GM23338 (cell line): ENCODE data around the gene DTNBP1. TPM values are rescaled to one million over a fixed set of nuclear protein-coding genes. Genes with fewer than 3 reads are reported as not detected.

Experiments
- ATAC-seq: fragments of 200-7000 bp; cut with Tn5 transposase; 3 replicates; pipeline ENCODE4 v1.9.1; 2020
- DNase-seq: peaks from one replicate; pipeline ENCODE4 v3.0.0-alpha.2; 2015; ENCODE audit warnings: low spot score
- H2AFZ ChIP-seq: fragments of 200-600 bp; sonication (generic); 2 replicates; pipeline ENCODE4 v1.8.0; 2016; ENCODE audit warnings: antibody characterized with exemption, mild to moderate bottlenecking, moderate library complexity
- H3F3A ChIP-seq: fragments of 200-600 bp; sonication (generic); replicated peaks from 2 replicates; pipeline ENCODE4 v1.8.0; 2017; ENCODE audit warnings: antibody characterized with exemption, mixed run types, low read depth
- H3K27ac ChIP-seq: fragments of 200-600 bp; sonication (generic); 2 replicates; pipeline ENCODE4 v1.6.1; 2016; ENCODE audit warnings: low read depth
- H3K27me3 ChIP-seq: fragments of 200-600 bp; sonication (generic); 2 replicates; pipeline ENCODE4 v1.8.0; 2016; ENCODE audit warnings: mild to moderate bottlenecking, mixed run types, moderate library complexity; ENCODE audit not compliant: insufficient read depth
- H3K36me3 ChIP-seq: fragments of 200-600 bp; sonication (generic); 2 replicates; pipeline ENCODE4 v1.8.0; 2016; ENCODE audit warnings: mild to moderate bottlenecking; ENCODE audit not compliant: insufficient read depth
- H3K4me1 ChIP-seq: fragments of 200-600 bp; sonication (generic); 2 replicates; pipeline ENCODE4 v1.8.0; 2016; ENCODE audit warnings: mild to moderate bottlenecking, moderate library complexity; ENCODE audit not compliant: insufficient read depth
- H3K4me2 ChIP-seq: fragments of 200-600 bp; sonication (generic); 2 replicates; pipeline ENCODE4 v1.7.1; 2017; ENCODE audit warnings: mixed run types
- H3K4me3 ChIP-seq: fragments of 200-600 bp; sonication (generic); 2 replicates; pipeline ENCODE4 v1.6.1; 2016; ENCODE audit warnings: mixed run types
- H3K79me2 ChIP-seq: fragments of 200-600 bp; sonication (generic); replicated peaks from 2 replicates; pipeline ENCODE4 v1.8.0; 2017; ENCODE audit warnings: mild to moderate bottlenecking; ENCODE audit not compliant: insufficient read depth
- H3K9me2 ChIP-seq: fragments of 200-600 bp; sonication (generic); 2 replicates; pipeline ENCODE4 v1.8.0; 2017; ENCODE audit not compliant: insufficient read depth
- H4K20me1 ChIP-seq: fragments of 200-600 bp; sonication (generic); replicated peaks from 2 replicates; pipeline ENCODE4 v1.8.0; 2017; ENCODE audit warnings: mild to moderate bottlenecking; ENCODE audit not compliant: insufficient read depth
- H3K27ac Mint-ChIP-seq: 2 replicates; pipeline ENCODE4 v1.8.0; 2020; ENCODE audit warnings: inconsistent platforms, mild to moderate bottlenecking, moderate library complexity, mixed read lengths
- H3K27me3 Mint-ChIP-seq: 3 replicates; pipeline ENCODE4 v1.8.0; 2022; ENCODE audit warnings: low read depth, mild to moderate bottlenecking, moderate library complexity, mixed read lengths, inconsistent platforms; ENCODE audit not compliant: insufficient read depth, poor library complexity
- H3K36me3 Mint-ChIP-seq: 3 replicates; pipeline ENCODE4 v1.8.0; 2021; ENCODE audit warnings: low read depth, mild to moderate bottlenecking, inconsistent platforms, moderate library complexity, mixed read lengths
- H3K4me1 Mint-ChIP-seq: 3 replicates; pipeline ENCODE4 v1.8.0; 2020; ENCODE audit warnings: mild to moderate bottlenecking, inconsistent platforms, mixed read lengths
- H3K4me3 Mint-ChIP-seq: 3 replicates; pipeline ENCODE4 v1.8.0; 2021; ENCODE audit warnings: moderate library complexity, mild to moderate bottlenecking, inconsistent platforms, mixed read lengths
- H3K9me3 Mint-ChIP-seq: 3 replicates; pipeline ENCODE4 v1.8.0; 2020; ENCODE audit warnings: moderate library complexity, mild to moderate bottlenecking, inconsistent platforms, mixed read lengths
- CREB1 ChIP-seq: fragments of 250-450 bp; sonication (Bioruptor Pico); IDR thresholded peaks from 2 replicates; pipeline ENCODE4 v1.5.0; 2020; ENCODE audit warnings: low read depth, mild to moderate bottlenecking, moderate library complexity
- ETS1 ChIP-seq: IDR thresholded peaks from 2 replicates; pipeline ENCODE4 v1.6.1; 2016; ENCODE audit warnings: antibody characterized with exemption
- EZH2 ChIP-seq: fragments of 200-600 bp; sonication (generic); IDR thresholded peaks from one replicate; pipeline ENCODE4 v1.8.0; 2017; ENCODE audit warnings: antibody characterized with exemption, mild to moderate bottlenecking, low read depth; ENCODE audit not compliant: unreplicated experiment
- EZH2phosphoT487 ChIP-seq: fragments of 200-600 bp; sonication (generic); IDR thresholded peaks from one replicate; pipeline ENCODE4 v1.8.1; 2018; ENCODE audit warnings: antibody characterized with exemption; ENCODE audit not compliant: unreplicated experiment
- NANOG ChIP-seq: IDR thresholded peaks from 2 replicates; pipeline ENCODE4 v1.6.1; 2016; ENCODE audit warnings: antibody characterized with exemption, borderline replicate concordance
- POLR2AphosphoS5 ChIP-seq: IDR thresholded peaks from 2 replicates; pipeline ENCODE4 v1.6.1; 2016; ENCODE audit warnings: antibody characterized with exemption, low read depth
- REST ChIP-seq: IDR thresholded peaks from one replicate; pipeline ENCODE4 v1.6.1; 2018; ENCODE audit warnings: antibody characterized with exemption; ENCODE audit not compliant: unreplicated experiment
- STAT1 ChIP-seq: IDR thresholded peaks from one replicate; pipeline ENCODE4 v1.6.1; 2016; ENCODE audit warnings: antibody characterized with exemption; ENCODE audit not compliant: unreplicated experiment
- ZNF331 ChIP-seq: fragments of 250-450 bp; sonication (Bioruptor Pico); IDR thresholded peaks from 2 replicates; pipeline ENCODE4 v1.5.0; 2020; ENCODE audit warnings: low read depth, mild to moderate bottlenecking, moderate library complexity
- ZNF462 ChIP-seq: fragments of 250-450 bp; sonication (Bioruptor Pico); IDR thresholded peaks from 2 replicates; pipeline ENCODE4 v1.5.0; 2020; ENCODE audit warnings: mild to moderate bottlenecking, moderate library complexity
- polyA plus RNA-seq: library from polyadenylated mRNA; unstranded; fragments of >200 nt; fragmentation: Nextera tagmentation; extraction: Ambion mirVana; gene quantifications from 2 replicates; pipeline ENCODE4 v1.2.1, GENCODE V29; 2016
- total RNA-seq: library from RNA; depleted of rRNA; stranded (reverse); fragments of >200 nt; shearing (Covaris generic); gene quantifications from 2 replicates; pipeline ENCODE4 v1.2.3, GENCODE V29; 2014

DTNBP1 gene
- total and polyA plus RNA-seq, 2 experiments from 2014 or later, result 12.1 to 20.1 TPM

GRCh38 chr6:15539722-15540270 is 123.0 kb downstream of the DTNBP1 start (continued):
- no peak for TF ChIP-seq STAT1
- no peak for TF ChIP-seq CREB1 (CRISPR knock-in tag)
- no peak for TF ChIP-seq POLR2AphosphoS5
- TF ChIP-seq EZH2phosphoT487, result no peak
- no peak for TF ChIP-seq EZH2

GRCh38 chr6:15538766-15539495 is 123.9 kb downstream of the DTNBP1 start:
- H3K4me3 ChIP-seq, result no peak overlapping the region
- no peaks in the 10 kb centered on the region for H3K79me2 ChIP-seq
- H3K4me3 Mint-ChIP-seq, result no peak overlapping the region
- no peaks in the 10 kb centered on the region for H3K4me1 ChIP-seq
- H3K27ac ChIP-seq, result no peak overlapping the region
- peaks cover 3% of the 10 kb centered on the region for H3K27me3 Mint-ChIP-seq
- no peak overlapping the region for H2AFZ ChIP-seq
- no peak overlapping the region for H3K27ac Mint-ChIP-seq
- no peak for TF ChIP-seq ETS1
- no peak for TF ChIP-seq NANOG
- TF ChIP-seq EZH2phosphoT487, result no peak
- TF ChIP-seq POLR2AphosphoS5, result no peak
- TF ChIP-seq STAT1, result no peak
- no peak for TF ChIP-seq REST
- TF ChIP-seq EZH2, result no peak
- TF ChIP-seq ZNF462, result no peak
- TF ChIP-seq ZNF331 (CRISPR knock-in tag), result no peak
- no peak for TF ChIP-seq CREB1 (CRISPR knock-in tag)
- no peaks in the 10 kb centered on the region for H3K27me3 ChIP-seq
- H3K9me3 Mint-ChIP-seq, result peaks cover 18% of the 10 kb centered on the region
- peaks cover 16% of the 10 kb centered on the region for H3K36me3 Mint-ChIP-seq
- no peaks in the 10 kb centered on the region for H3K4me1 Mint-ChIP-seq
- H3F3A ChIP-seq, result no peaks in the 10 kb centered on the region
- H4K20me1 ChIP-seq, result peaks cover under 1% of the 10 kb centered on the region; the same call in 1 of the 2 replicates
- H3K36me3 ChIP-seq, result no peaks in the 10 kb centered on the region
- H3K9me2 ChIP-seq, result no peaks in the 10 kb centered on the region; the same call in 1 of the 2 replicates
- DNase-seq, result no peak
- ATAC-seq, result no peak
- no peak overlapping the region for H3K4me2 ChIP-seq
